Activated CD4-positive, alpha-beta memory T cell treated with anti-CD3 and anti-CD28 coated beads for 36 hours (primary cell): Measurements from ENCODE around the gene TMEM63C. TPM values are rescaled to one million over a fixed set of nuclear protein-coding genes. Genes with fewer than 3 reads are reported as not detected.

ENCODE experiments used
- CTCF ChIA-PET: fragments of 350-600 bp; sonication (Branson Sonifier 250); formaldehyde crosslinking; loops from one replicate; lab custom pipeline; 2021; ENCODE audit warnings: antibody characterized with exemption, inconsistent platforms; lab: Charles Lee
- POLR2A ChIA-PET: fragments of 350-600 bp; sonication (Branson Sonifier 250); formaldehyde crosslinking; loops from one replicate; lab custom pipeline; 2021; ENCODE audit warnings: antibody characterized with exemption; lab: Charles Lee
- DNase-seq: peaks from one replicate; pipeline ENCODE4 v3.0.0-alpha.2; 2020
- H3K27ac Mint-ChIP-seq: one replicate; pipeline ENCODE4 v1.8.0; 2021; ENCODE audit warnings: mixed read lengths
- H3K27me3 Mint-ChIP-seq: one replicate; pipeline ENCODE4 v1.8.0; 2021; ENCODE audit warnings: mixed read lengths
- H3K36me3 Mint-ChIP-seq: one replicate; pipeline ENCODE4 v1.8.0; 2021; ENCODE audit warnings: mixed read lengths
- H3K4me1 Mint-ChIP-seq: one replicate; pipeline ENCODE4 v1.8.0; 2021; ENCODE audit warnings: low read depth, mixed read lengths
- H3K4me3 Mint-ChIP-seq: one replicate; pipeline ENCODE4 v1.8.0; 2021; ENCODE audit warnings: mild to moderate bottlenecking, mixed read lengths
- H3K9me3 Mint-ChIP-seq: one replicate; pipeline ENCODE4 v1.8.0; 2021; ENCODE audit warnings: mixed read lengths
- intact Hi-C: fragments of 100-400 bp; cut with micrococcal nuclease; formaldehyde crosslinking; loops from one replicate; pipeline ENCODE4 v1.15.1; 2023
- total RNA-seq, 2 experiments: library from RNA; stranded (reverse); gene quantifications; one replicate each; pipeline ENCODE4 v1.2.3, GENCODE V29; 2021

The TMEM63C gene
- total RNA-seq, 2 experiments from 2014 or later, result 0.80 to 1.7 TPM

- no peak for DNase-seq
- intact Hi-C loops, result no loop called here
- Mint-ChIP-seq H3K4me1 (peaks cover 3% of the 10 kb centered on the region), H3K27ac (no peak overlapping the region), H3K4me3 (no peak overlapping the region), H3K36me3 (no peaks in the 10 kb centered on the region), H3K9me3 (peaks cover 2% of the 10 kb centered on the region), H3K27me3 (peaks cover 23% of the 10 kb centered on the region)
- POLR2A ChIA-PET, result no interaction called here
- CTCF ChIA-PET, result interaction anchor here (1.1 kb wide), 1 partner anchor 21 kb away, joined by 4 read pairs; no protein-coding TSS in a partner anchor
Observed at GRCh38 chr14:77266336-77266735, 84.7 kb downstream of the TMEM63C start.

- H3K4me1 Mint-ChIP-seq, result peaks cover 3% of the 10 kb centered on the region
- ChIA-PET POLR2A (no interaction called here), CTCF (interaction anchor here (0.6 to 1.7 kb wide), 2 partner anchors 30 to 47 kb away, joined by 3 to 9 read pairs; no protein-coding TSS in a partner anchor)
- H3K27me3 Mint-ChIP-seq, result peaks cover 34% of the 10 kb centered on the region
- intact Hi-C loops, result no loop called here
- no peaks in the 10 kb centered on the region for H3K36me3 Mint-ChIP-seq
- DNase-seq, result no peak
- H3K27ac Mint-ChIP-seq, result no peak overlapping the region
- H3K4me3 Mint-ChIP-seq, result no peak overlapping the region
- peaks cover 2% of the 10 kb centered on the region for H3K9me3 Mint-ChIP-seq
Observed at GRCh38 chr14:77267937-77268699, 86.5 kb downstream of the TMEM63C start.

- ChIA-PET CTCF (interaction anchor here (1.4 kb wide), 1 partner anchor 47 kb away, joined by 3 read pairs; no protein-coding TSS in a partner anchor), POLR2A (no interaction called here)
- Mint-ChIP-seq H3K36me3 (no peaks in the 10 kb centered on the region), H3K27ac (no peak overlapping the region), H3K27me3 (peaks cover 34% of the 10 kb centered on the region), H3K4me3 (no peak overlapping the region), H3K4me1 (peaks cover 3% of the 10 kb centered on the region), H3K9me3 (peaks cover 2% of the 10 kb centered on the region)
- no peak for DNase-seq
- intact Hi-C loops, result no loop called here
Observed at GRCh38 chr14:77268989-77269600, 87.5 kb downstream of the TMEM63C start.

GRCh38 chr14:77270361-77271112 is 88.9 kb downstream of the TMEM63C start:
- peaks cover 34% of the 10 kb centered on the region for H3K27me3 Mint-ChIP-seq
- DNase-seq, result no peak
- CTCF ChIA-PET, result no interaction called here
- H3K27ac Mint-ChIP-seq, result no peak overlapping the region
- H3K36me3 Mint-ChIP-seq, result no peaks in the 10 kb centered on the region
- H3K4me3 Mint-ChIP-seq, result no peak overlapping the region
- intact Hi-C loops, result no loop called here
- peaks cover 3% of the 10 kb centered on the region for H3K4me1 Mint-ChIP-seq
- peaks cover 2% of the 10 kb centered on the region for H3K9me3 Mint-ChIP-seq
- POLR2A ChIA-PET, result no interaction called here

- H3K4me3 Mint-ChIP-seq, result no peak within 1 kb of the TSS
- no peaks in the 10 kb centered on the region for H3K36me3 Mint-ChIP-seq
- DNase-seq, result no peak
- peaks cover 34% of the 10 kb centered on the region for H3K27me3 Mint-ChIP-seq
- intact Hi-C loops, result no loop called here
- peaks cover 2% of the 10 kb centered on the region for H3K9me3 Mint-ChIP-seq
- peaks cover 3% of the 10 kb centered on the region for H3K4me1 Mint-ChIP-seq
- ChIA-PET CTCF (no interaction called here), POLR2A (no interaction called here)
- H3K27ac Mint-ChIP-seq, result no peak within 1 kb of the TSS
Observed at GRCh38 chr14:77271113-77271710, 89.6 kb downstream of the TMEM63C start, which contains the start of gene NGB. TSS of gene NGB (minus strand) at chr14:77271206. CDS start at chr14:77270937, 269 bp downstream.

GRCh38 chr14:77272261-77272660 is 90.7 kb downstream of the TMEM63C start:
- Mint-ChIP-seq H3K27ac (no peak overlapping the region), H3K36me3 (no peaks in the 10 kb centered on the region), H3K27me3 (peaks cover 34% of the 10 kb centered on the region), H3K9me3 (peaks cover 2% of the 10 kb centered on the region), H3K4me3 (no peak overlapping the region), H3K4me1 (peaks cover 3% of the 10 kb centered on the region)
- CTCF ChIA-PET, result no interaction called here
- DNase-seq, result no peak
- intact Hi-C loops, result no loop called here
- POLR2A ChIA-PET, result no interaction called here

- Mint-ChIP-seq H3K27me3 (peaks cover 26% of the 10 kb centered on the region), H3K36me3 (no peaks in the 10 kb centered on the region), H3K9me3 (no peaks in the 10 kb centered on the region), H3K27ac (no peak overlapping the region), H3K4me1 (peaks cover 3% of the 10 kb centered on the region), H3K4me3 (no peak overlapping the region)
- DNase-seq, result no peak
- ChIA-PET POLR2A (no interaction called here), CTCF (interaction anchor here (1.0 to 1.2 kb wide), 3 partner anchors 10 to 122 kb away, joined by 3 to 5 read pairs (median 3); no protein-coding TSS in a partner anchor)
- intact Hi-C loops, result no loop called here
Observed at GRCh38 chr14:77273796-77274195, 92.2 kb downstream of the TMEM63C start.

- Mint-ChIP-seq H3K27me3 (peaks cover 16% of the 10 kb centered on the region), H3K4me1 (no peaks in the 10 kb centered on the region), H3K27ac (no peak overlapping the region), H3K9me3 (no peaks in the 10 kb centered on the region), H3K36me3 (peaks cover 2% of the 10 kb centered on the region), H3K4me3 (no peak overlapping the region)
- intact Hi-C loops, result no loop called here
- CTCF ChIA-PET, result interaction anchor here (1.0 to 1.2 kb wide), 2 partner anchors 8 to 124 kb away, joined by 3 to 5 read pairs; no protein-coding TSS in a partner anchor
- POLR2A ChIA-PET, result no interaction called here
- DNase-seq, result no peak
Observed at GRCh38 chr14:77275041-77275580, 93.5 kb downstream of the TMEM63C start.

- no peak overlapping the region for H3K27ac Mint-ChIP-seq
- ChIA-PET CTCF (no interaction called here), POLR2A (no interaction called here)
- H3K4me1 Mint-ChIP-seq, result no peaks in the 10 kb centered on the region
- no peak for DNase-seq
- H3K9me3 Mint-ChIP-seq, result no peaks in the 10 kb centered on the region
- no peak overlapping the region for H3K4me3 Mint-ChIP-seq
- intact Hi-C loops, result no loop called here
- H3K36me3 Mint-ChIP-seq, result peaks cover 2% of the 10 kb centered on the region
- H3K27me3 Mint-ChIP-seq, result peaks cover 14% of the 10 kb centered on the region
Observed at GRCh38 chr14:77275601-77276017, 94.0 kb downstream of the TMEM63C start.

- no peaks in the 10 kb centered on the region for H3K4me1 Mint-ChIP-seq
- H3K9me3 Mint-ChIP-seq, result no peaks in the 10 kb centered on the region
- no peak for DNase-seq
- H3K36me3 Mint-ChIP-seq, result peaks cover 2% of the 10 kb centered on the region
- POLR2A ChIA-PET, result no interaction called here
- H3K27ac Mint-ChIP-seq, result no peak overlapping the region
- intact Hi-C loops, result no loop called here
- peaks cover 11% of the 10 kb centered on the region for H3K27me3 Mint-ChIP-seq
- CTCF ChIA-PET, result no interaction called here
- H3K4me3 Mint-ChIP-seq, result no peak overlapping the region
Observed at GRCh38 chr14:77276295-77276935, 94.8 kb downstream of the TMEM63C start.

GRCh38 chr14:77276959-77277358 is 95.4 kb downstream of the TMEM63C start:
- ChIA-PET CTCF (no interaction called here), POLR2A (no interaction called here)
- DNase-seq, result no peak
- intact Hi-C loops, result no loop called here
- peaks cover 7% of the 10 kb centered on the region for H3K27me3 Mint-ChIP-seq
- H3K4me3 Mint-ChIP-seq, result no peak overlapping the region
- H3K4me1 Mint-ChIP-seq, result no peaks in the 10 kb centered on the region
- H3K36me3 Mint-ChIP-seq, result peaks cover 2% of the 10 kb centered on the region
- H3K9me3 Mint-ChIP-seq, result no peaks in the 10 kb centered on the region
- H3K27ac Mint-ChIP-seq, result no peak overlapping the region
